HepG2 (cell line): ENCODE results near the gene ETFB. TPM values are rescaled to one million over a fixed set of nuclear protein-coding genes. Genes with fewer than 3 reads are reported as not detected.

Experiments used
- ATF5 ChIP-seq: sonication (generic); formaldehyde crosslinking; IDR thresholded peaks from 2 replicates; pipeline ENCODE4 v1.4.0; 2020; ENCODE audit warnings: mild to moderate bottlenecking, low read depth, missing genetic modification reagents
- CHD4 ChIP-seq: fragments of 200-600 bp; sonication (generic); IDR thresholded peaks from 2 replicates; pipeline ENCODE4 v1.7.0; 2017; ENCODE audit warnings: mild to moderate bottlenecking, low read length, borderline replicate concordance
- CREB3 ChIP-seq: sonication (generic); formaldehyde crosslinking; IDR thresholded peaks from 2 replicates; pipeline ENCODE4 v1.5.0; 2020; ENCODE audit warnings: missing genetic modification reagents
- FOXK1 ChIP-seq: sonication (generic); formaldehyde crosslinking; IDR thresholded peaks from 2 replicates; pipeline ENCODE4 v1.4.0; 2020; ENCODE audit warnings: low read depth, missing genetic modification reagents, borderline replicate concordance
- FOXO4 ChIP-seq: sonication (generic); formaldehyde crosslinking; conservative IDR thresholded peaks from 2 replicates; pipeline ENCODE4 v1.8.1; 2023; ENCODE audit warnings: missing genetic modification reagents
- GMEB2 ChIP-seq: IDR thresholded peaks from 2 replicates; pipeline ENCODE4 v1.6.1; 2016; ENCODE audit warnings: missing biosample characterization, missing genetic modification reagents, low read depth
- HOXD1 ChIP-seq: sonication (generic); formaldehyde crosslinking; IDR thresholded peaks from 2 replicates; pipeline ENCODE4 v1.5.0; 2020; ENCODE audit warnings: missing genetic modification reagents
- KAT8 ChIP-seq: IDR thresholded peaks from 2 replicates; pipeline ENCODE4 v1.6.1; 2016; ENCODE audit warnings: missing genetic modification reagents, missing compliant biosample characterization
- RXRA ChIP-seq: sonication (generic); formaldehyde crosslinking; IDR thresholded peaks from 2 replicates; pipeline ENCODE4 v1.5.1; 2020; ENCODE audit warnings: missing genetic modification reagents
- TIGD3 ChIP-seq: sonication (generic); formaldehyde crosslinking; IDR thresholded peaks from 2 replicates; pipeline ENCODE4 v1.5.1; 2020; ENCODE audit warnings: mild to moderate bottlenecking, missing genetic modification reagents, borderline replicate concordance
- ZBTB1 ChIP-seq: sonication (generic); formaldehyde crosslinking; IDR thresholded peaks from 2 replicates; pipeline ENCODE4 v1.4.0; 2020; ENCODE audit warnings: missing genetic modification reagents, borderline replicate concordance
- ZBTB34 ChIP-seq: sonication (generic); formaldehyde crosslinking; IDR thresholded peaks from 2 replicates; pipeline ENCODE4 v1.8.0; 2022; ENCODE audit warnings: mild to moderate bottlenecking, missing genetic modification reagents
- ZFP91 ChIP-seq: sonication (generic); formaldehyde crosslinking; IDR thresholded peaks from 2 replicates; pipeline ENCODE4 v1.9.0; 2022; ENCODE audit warnings: missing genetic modification reagents, mild to moderate bottlenecking, borderline replicate concordance
- ZKSCAN8 ChIP-seq: IDR thresholded peaks from 2 replicates; pipeline ENCODE4 v1.6.1; 2016; ENCODE audit warnings: borderline replicate concordance, missing genetic modification reagents, missing compliant biosample characterization
- ZMYM2 ChIP-seq: sonication (generic); formaldehyde crosslinking; IDR thresholded peaks from 2 replicates; pipeline ENCODE4 v1.8.0; 2022; ENCODE audit warnings: mild to moderate bottlenecking, missing genetic modification reagents
- ZNF232 ChIP-seq: sonication (generic); formaldehyde crosslinking; IDR thresholded peaks from 2 replicates; pipeline ENCODE4 v1.4.0; 2020; ENCODE audit warnings: missing genetic modification reagents, borderline replicate concordance
- ZNF484 ChIP-seq: sonication (generic); formaldehyde crosslinking; IDR thresholded peaks from 2 replicates; pipeline ENCODE4 v1.5.1; 2020; ENCODE audit warnings: mild to moderate bottlenecking, low read depth, missing genetic modification reagents, borderline replicate concordance
- polyA plus RNA-seq, 8 experiments: library from polyadenylated mRNA; depleted of rRNA in 3 of 8; stranded (reverse) in 7 of 8; unstranded in 1 of 8; fragments of >200 nt; fragmentation: Illumina TruSeq in 4 of 8; extraction: Trizol in 4 of 8; gene quantifications; 2 replicates each; pipeline versions ENCODE4 v1.2.1 to v1.2.3, GENCODE V29; 2011 to 2016; ENCODE audit warnings: low read depth in 4 of 8, missing spikeins in 1 of 8, mixed read lengths in 1 of 8; ENCODE audit not compliant: insufficient read depth in 1 of 8
- total RNA-seq, 5 experiments: library from RNA; depleted of rRNA; stranded (reverse); fragments of >200 nt; fragmentation: Illumina TruSeq; extraction: Trizol; gene quantifications; 2 replicates each; pipeline ENCODE4 v1.2.3, GENCODE V29; 2016; ENCODE audit warnings: low read depth in 1 of 5

The ETFB gene
- total and polyA plus RNA-seq, 2 of the 13 experiments (the other 11 are each of a cell fraction or from before 2014, with no cell fraction given), result 678 to 1,314 TPM

- TF ChIP-seq GMEB2 (no peak), RXRA (peak; percentile 97), ZMYM2 (no peak), CHD4 (no peak), ZBTB34 (0 out of 2 replicates have a peak, but pooled peaks have one; percentile 54), ZKSCAN8 (CRISPR knock-in tag) (no peak), ZFP91 (no peak; the same call in 1 of the 2 replicates), ZNF232 (CRISPR knock-in tag) (peak; percentile 62; the same call in 1 of the 2 replicates), ZNF484 (CRISPR knock-in tag) (no peak), ATF5 (CRISPR knock-in tag) (no peak), KAT8 (no peak), HOXD1 (0 out of 2 replicates have a peak, but pooled peaks have one; percentile 29), TIGD3 (no peak), FOXK1 (CRISPR knock-in tag) (no peak; the same call in 1 of the 2 replicates), FOXO4 (CRISPR knock-in tag) (no peak), ZBTB1 (CRISPR knock-in tag) (no peak), CREB3 (CRISPR knock-in tag) (no peak)
These were observed 434 bp upstream of the ETFB start (continued) for GRCh38 chr19:51366389-51367254.
